Activated T-cell treated with anti-CD3 and anti-CD28 coated beads for 4 hours (primary cell): ENCODE results near the gene PLPPR3.

Source experiments
- DNase-seq: peaks from one replicate; pipeline ENCODE4 v3.0.0-alpha.2; 2020

The PLPPR3 gene

DNA sequence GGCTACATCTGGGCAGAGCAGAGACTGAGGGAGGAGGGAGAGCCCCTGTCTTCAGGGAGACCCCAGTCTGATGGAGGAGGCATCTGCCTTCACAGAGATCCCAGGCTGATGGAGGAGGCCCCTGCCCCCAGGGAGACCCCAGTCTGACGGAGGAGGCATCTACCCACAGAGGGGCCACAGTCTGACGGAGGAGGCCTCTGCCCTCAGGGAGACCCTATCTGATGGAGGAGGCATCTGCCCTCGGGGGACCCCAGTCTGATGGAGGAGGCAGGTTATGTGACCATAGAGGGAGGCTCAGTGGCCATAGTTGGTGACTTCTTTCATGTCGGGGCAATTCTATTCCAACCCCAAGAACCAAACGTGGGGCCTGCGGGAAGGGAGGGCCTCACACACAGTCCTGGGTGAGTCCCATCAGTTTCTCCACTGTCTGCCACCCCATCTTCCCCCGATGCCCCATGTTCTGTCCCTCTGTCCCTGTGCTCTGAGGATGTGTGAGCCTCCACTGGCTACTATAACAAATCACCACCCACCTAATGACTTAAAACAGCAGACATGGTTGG, 56.5 kb downstream of the PLPPR3 start:
- DNase-seq: no peak

DNA sequence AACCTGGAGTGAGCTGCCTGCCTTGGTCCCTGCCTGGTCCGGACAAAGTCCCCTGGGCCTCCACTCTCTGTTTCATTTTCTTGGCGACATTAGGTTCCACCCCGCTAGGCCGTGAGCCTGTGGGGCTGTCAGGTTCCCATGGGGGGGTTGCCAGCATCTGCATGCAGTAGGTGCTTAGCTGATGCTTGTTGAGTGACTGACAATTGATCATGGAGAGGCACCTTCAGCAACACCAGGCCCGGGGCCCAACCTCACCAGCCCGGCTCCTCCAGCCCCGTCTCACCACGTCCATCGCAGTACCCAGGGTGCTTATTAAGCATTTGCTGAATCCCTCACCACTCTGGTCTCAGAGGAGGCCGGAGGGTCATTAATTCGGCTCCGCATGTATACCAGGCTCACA, 57.5 kb downstream of the PLPPR3 start:
- no peak for DNase-seq

DNA sequence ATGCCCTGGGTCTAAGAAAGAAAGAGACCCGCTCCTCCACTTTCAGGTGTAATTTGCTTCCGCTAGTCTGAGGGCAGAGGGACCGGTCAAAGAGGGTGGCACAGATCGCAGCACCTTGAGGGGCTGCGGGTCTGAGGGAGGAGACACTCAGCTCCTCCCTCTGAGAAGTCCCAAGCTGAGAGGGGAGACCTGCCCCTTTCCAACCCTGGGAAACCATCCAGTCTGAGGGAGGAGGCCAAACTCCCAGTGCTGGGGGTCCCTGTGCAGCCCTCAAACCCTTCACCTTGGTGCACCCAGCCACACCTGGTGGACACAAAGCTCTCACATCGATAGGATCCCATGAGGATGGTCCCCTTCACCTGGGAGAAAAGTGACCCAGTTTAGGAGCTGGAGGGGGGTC, 57.9 kb downstream of the PLPPR3 start:
- no peak for DNase-seq

DNA sequence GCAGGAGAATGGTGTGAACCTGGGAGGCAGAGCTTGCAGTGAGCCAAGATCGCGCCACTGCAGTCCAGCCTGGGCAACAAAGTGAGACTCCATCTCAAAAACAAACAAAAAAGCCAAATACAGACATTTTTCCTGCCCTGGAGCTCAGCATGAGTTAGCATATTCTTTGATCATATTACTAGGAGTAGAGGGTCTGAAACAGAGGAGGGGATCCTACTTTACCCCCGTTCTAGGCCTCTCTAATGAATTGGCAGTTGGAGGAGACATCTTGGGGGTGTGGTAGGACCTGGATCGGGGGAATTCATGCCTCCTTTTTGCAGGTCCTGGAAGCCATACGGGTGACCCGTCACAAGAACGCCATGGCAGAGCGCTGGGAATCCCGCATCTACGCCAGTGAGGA, 58.6 kb downstream of the PLPPR3 start:
- DNase-seq: no peak
